Fibroblast of skin of right quadriceps (primary cell): Measurements from ENCODE around the gene TRERF1.

ENCODE experiments used
- DNase-seq: peaks from one replicate; pipeline ENCODE4 v3.0.0-alpha.2; 2013

TRERF1 gene

GRCh38 chr6:42424906-42425474 lies 26.7 kb downstream of the TRERF1 start:
- no peak for DNase-seq

GRCh38 chr6:42423244-42423643 lies 28.5 kb downstream of the TRERF1 start:
- no peak for DNase-seq

- DNase-seq: no peak
Measured at GRCh38 chr6:42420741-42421140, 31.0 kb downstream of the TRERF1 start.

GRCh38 chr6:42419490-42420280 lies 32.0 kb downstream of the TRERF1 start:
- no peak for DNase-seq

- DNase-seq: no peak
Measured at GRCh38 chr6:42418724-42419123, 33.0 kb downstream of the TRERF1 start.

- DNase-seq: peak; percentile 58
Measured at GRCh38 chr6:42417641-42418112, 34.0 kb downstream of the TRERF1 start.

- no peak for DNase-seq
Measured at GRCh38 chr6:42411406-42411805, 40.3 kb downstream of the TRERF1 start.

GRCh38 chr6:42410861-42411260 lies 40.9 kb downstream of the TRERF1 start:
- no peak for DNase-seq

- no peak for DNase-seq
Measured at GRCh38 chr6:42409581-42409980, 42.1 kb downstream of the TRERF1 start.

GRCh38 chr6:42407379-42407778 lies 44.3 kb downstream of the TRERF1 start:
- peak; percentile 88 for DNase-seq

- peak; percentile 33 for DNase-seq
Measured at GRCh38 chr6:42406306-42407280, 45.1 kb downstream of the TRERF1 start.

GRCh38 chr6:42405021-42405420 lies 46.7 kb downstream of the TRERF1 start:
- DNase-seq: peak; percentile 50

GRCh38 chr6:42404484-42404883 lies 47.2 kb downstream of the TRERF1 start:
- peak; percentile 67 for DNase-seq

GRCh38 chr6:42403831-42404230 lies 47.9 kb downstream of the TRERF1 start:
- no peak for DNase-seq

GRCh38 chr6:42403421-42403820 lies 48.3 kb downstream of the TRERF1 start:
- peak; percentile 21 for DNase-seq

- DNase-seq: peak; percentile 36
Measured at GRCh38 chr6:42402184-42402583, 49.5 kb downstream of the TRERF1 start.

- no peak for DNase-seq
Measured at GRCh38 chr6:42401613-42401951, 50.1 kb downstream of the TRERF1 start.

- no peak for DNase-seq
Measured at GRCh38 chr6:42400886-42401612, 50.7 kb downstream of the TRERF1 start.

- no peak for DNase-seq
Measured at GRCh38 chr6:42400061-42400760, 51.5 kb downstream of the TRERF1 start.

- DNase-seq: no peak
Measured at GRCh38 chr6:42396720-42397119, 55.0 kb downstream of the TRERF1 start.

- DNase-seq: no peak
Measured at GRCh38 chr6:42394881-42395620, 56.7 kb downstream of the TRERF1 start.
